Measurements from ENCODE around the gene SLC17A7. TPM values are rescaled to one million over a fixed set of nuclear protein-coding genes. Genes with fewer than 3 reads are reported as not detected.

SLC17A7 gene
- total and polyA plus RNA-seq, 9 of the 15 experiments (the other 6 are each of a cell fraction or from before 2014, with no cell fraction given): 1.1 to 15.7 (median 2.4) TPM

Small RNA genes lying within 50 kb of the gene (small RNA-seq; reads per million reads assigned to genes)
- gene SNORD32A: not detected
- not detected for gene SNORD33
- gene SNORD34: not detected
- gene SNORD35A: not detected

Other genes starting within 250 kb of the SLC17A7 start
Only the 7 nearest of the 24 such genes appear.
- gene KASH5, start 53.3 kb downstream of the SLC17A7 start, total RNA-seq (2014; rRNA removed): 0.36 and 0.78 TPM in 2 replicates
- 0.26 and 0.44 TPM in 2 replicates for gene KASH5, start 53.3 kb downstream of the SLC17A7 start, total RNA-seq (2014; rRNA removed; fragmentation: Illumina TruSeq; extraction: Trizol)
- 0.07 and 0.41 TPM in 2 replicates for gene KASH5, start 53.3 kb downstream of the SLC17A7 start, total RNA-seq (2015; rRNA removed; fragmentation: Illumina TruSeq; extraction: Trizol)
- 0.20 and 0.60 TPM in 2 replicates for gene KASH5, start 53.3 kb downstream of the SLC17A7 start, total RNA-seq (2021)
- 0.60 and 0.70 TPM in 2 replicates for gene KASH5, start 53.3 kb downstream of the SLC17A7 start, polyA plus RNA-seq (2011; rRNA removed)
- gene KASH5, start 53.3 kb downstream of the SLC17A7 start, polyA plus RNA-seq (2014; fragmentation: Illumina TruSeq; extraction: Trizol): 0.19 and 0.31 TPM in 2 replicates
- under 1 TPM in 1 of 2 experiments, not detected in 1; 0.13 TPM for gene KASH5, start 53.3 kb downstream of the SLC17A7 start, polyA plus RNA-seq (2014; fragmentation: Nextera tagmentation; extraction: Ambion mirVana)
- 0.84 and 3.2 TPM in 2 replicates for gene KASH5, start 53.3 kb downstream of the SLC17A7 start, polyA plus RNA-seq (2014; rRNA removed)
- gene PTH2, start 18.1 kb downstream of the SLC17A7 start, total RNA-seq (2014; rRNA removed): 0.61 TPM in 1 of 2 replicates, not detected in the other
- gene PTH2, start 18.1 kb downstream of the SLC17A7 start, total RNA-seq (2014; rRNA removed; fragmentation: Illumina TruSeq; extraction: Trizol): not detected in 2 replicates
- gene PTH2, start 18.1 kb downstream of the SLC17A7 start, total RNA-seq (2015; rRNA removed; fragmentation: Illumina TruSeq; extraction: Trizol): not detected in 2 replicates
- gene PTH2, start 18.1 kb downstream of the SLC17A7 start, total RNA-seq (2021): 0.60 and 1.3 TPM in 2 replicates
- gene PTH2, start 18.1 kb downstream of the SLC17A7 start, polyA plus RNA-seq (2011; rRNA removed): not detected in 2 replicates
- gene PTH2, start 18.1 kb downstream of the SLC17A7 start, polyA plus RNA-seq (2014; fragmentation: Illumina TruSeq; extraction: Trizol): not detected in 2 replicates
- not detected for gene PTH2, start 18.1 kb downstream of the SLC17A7 start, polyA plus RNA-seq (2014; fragmentation: Nextera tagmentation; extraction: Ambion mirVana)
- gene PTH2, start 18.1 kb downstream of the SLC17A7 start, polyA plus RNA-seq (2014; rRNA removed): not detected in 2 replicates
- 0.12 TPM in 1 of 2 replicates, not detected in the other for gene GFY, start 16.1 kb downstream of the SLC17A7 start, total RNA-seq (2014; rRNA removed)
- not detected in 2 replicates for gene GFY, start 16.1 kb downstream of the SLC17A7 start, total RNA-seq (2014; rRNA removed; fragmentation: Illumina TruSeq; extraction: Trizol)
- 0.07 TPM in 1 of 2 replicates, not detected in the other for gene GFY, start 16.1 kb downstream of the SLC17A7 start, total RNA-seq (2015; rRNA removed; fragmentation: Illumina TruSeq; extraction: Trizol)
- gene GFY, start 16.1 kb downstream of the SLC17A7 start, total RNA-seq (2021): 0.11 TPM in 1 of 2 replicates, not detected in the other
- gene GFY, start 16.1 kb downstream of the SLC17A7 start, polyA plus RNA-seq (2011; rRNA removed): 0.19 and 0.26 TPM in 2 replicates
- 0.33 and 0.40 TPM in 2 replicates for gene GFY, start 16.1 kb downstream of the SLC17A7 start, polyA plus RNA-seq (2014; fragmentation: Illumina TruSeq; extraction: Trizol)
- gene GFY, start 16.1 kb downstream of the SLC17A7 start, polyA plus RNA-seq (2014; fragmentation: Nextera tagmentation; extraction: Ambion mirVana): under 1 TPM in 1 of 2 experiments, not detected in 1; 0.06 TPM
- gene GFY, start 16.1 kb downstream of the SLC17A7 start, polyA plus RNA-seq (2014; rRNA removed): 0.11 and 0.33 TPM in 2 replicates
- gene PIH1D1, start 10.3 kb upstream of the SLC17A7 start, total RNA-seq (2014; rRNA removed): 224 and 233 TPM in 2 replicates
- 102 and 112 TPM in 2 replicates for gene PIH1D1, start 10.3 kb upstream of the SLC17A7 start, total RNA-seq (2014; rRNA removed; fragmentation: Illumina TruSeq; extraction: Trizol)
- 120 and 125 TPM in 2 replicates for gene PIH1D1, start 10.3 kb upstream of the SLC17A7 start, total RNA-seq (2015; rRNA removed; fragmentation: Illumina TruSeq; extraction: Trizol)
- gene PIH1D1, start 10.3 kb upstream of the SLC17A7 start, total RNA-seq (2021): 161 and 164 TPM in 2 replicates
- 137 and 156 TPM in 2 replicates for gene PIH1D1, start 10.3 kb upstream of the SLC17A7 start, polyA plus RNA-seq (2011; rRNA removed)
- gene PIH1D1, start 10.3 kb upstream of the SLC17A7 start, polyA plus RNA-seq (2014; fragmentation: Illumina TruSeq; extraction: Trizol): 137 and 156 TPM in 2 replicates
- gene PIH1D1, start 10.3 kb upstream of the SLC17A7 start, polyA plus RNA-seq (2014; fragmentation: Nextera tagmentation; extraction: Ambion mirVana): 10 to 100 TPM; 26.5 to 48.0 TPM
- 199 and 221 TPM in 2 replicates for gene PIH1D1, start 10.3 kb upstream of the SLC17A7 start, polyA plus RNA-seq (2014; rRNA removed)
- 46.2 and 52.2 TPM in 2 replicates for gene ALDH16A1, start 11.7 kb upstream of the SLC17A7 start, total RNA-seq (2014; rRNA removed)
- gene ALDH16A1, start 11.7 kb upstream of the SLC17A7 start, total RNA-seq (2014; rRNA removed; fragmentation: Illumina TruSeq; extraction: Trizol): 2.1 and 2.4 TPM in 2 replicates
- 17.0 and 18.6 TPM in 2 replicates for gene ALDH16A1, start 11.7 kb upstream of the SLC17A7 start, total RNA-seq (2015; rRNA removed; fragmentation: Illumina TruSeq; extraction: Trizol)
- 36.9 and 40.3 TPM in 2 replicates for gene ALDH16A1, start 11.7 kb upstream of the SLC17A7 start, total RNA-seq (2021)
- 7.6 and 12.4 TPM in 2 replicates for gene ALDH16A1, start 11.7 kb upstream of the SLC17A7 start, polyA plus RNA-seq (2011; rRNA removed)
- 2.2 and 8.9 TPM in 2 replicates for gene ALDH16A1, start 11.7 kb upstream of the SLC17A7 start, polyA plus RNA-seq (2014; fragmentation: Illumina TruSeq; extraction: Trizol)
- gene ALDH16A1, start 11.7 kb upstream of the SLC17A7 start, polyA plus RNA-seq (2014; fragmentation: Nextera tagmentation; extraction: Ambion mirVana): 1 to 10 TPM; 2.8 to 3.3 TPM
- 29.7 and 31.7 TPM in 2 replicates for gene ALDH16A1, start 11.7 kb upstream of the SLC17A7 start, polyA plus RNA-seq (2014; rRNA removed)
- gene FLT3LG, start 32.7 kb upstream of the SLC17A7 start, total RNA-seq (2014; rRNA removed): 0.86 and 2.2 TPM in 2 replicates
- gene FLT3LG, start 32.7 kb upstream of the SLC17A7 start, total RNA-seq (2014; rRNA removed; fragmentation: Illumina TruSeq; extraction: Trizol): 0.35 and 1.1 TPM in 2 replicates
- gene FLT3LG, start 32.7 kb upstream of the SLC17A7 start, total RNA-seq (2015; rRNA removed; fragmentation: Illumina TruSeq; extraction: Trizol): 1.1 and 1.5 TPM in 2 replicates
- gene FLT3LG, start 32.7 kb upstream of the SLC17A7 start, total RNA-seq (2021): 5.0 and 6.4 TPM in 2 replicates
- gene FLT3LG, start 32.7 kb upstream of the SLC17A7 start, polyA plus RNA-seq (2011; rRNA removed): 1.2 and 2.5 TPM in 2 replicates
- 1.4 and 3.4 TPM in 2 replicates for gene FLT3LG, start 32.7 kb upstream of the SLC17A7 start, polyA plus RNA-seq (2014; fragmentation: Illumina TruSeq; extraction: Trizol)
- gene FLT3LG, start 32.7 kb upstream of the SLC17A7 start, polyA plus RNA-seq (2014; fragmentation: Nextera tagmentation; extraction: Ambion mirVana): under 1 TPM; 0.31 to 0.49 TPM
- 2.8 and 4.2 TPM in 2 replicates for gene FLT3LG, start 32.7 kb upstream of the SLC17A7 start, polyA plus RNA-seq (2014; rRNA removed)
- 4,435 and 4,908 TPM in 2 replicates for gene RPL13A, start 46.1 kb upstream of the SLC17A7 start, total RNA-seq (2014; rRNA removed)
- gene RPL13A, start 46.1 kb upstream of the SLC17A7 start, total RNA-seq (2014; rRNA removed; fragmentation: Illumina TruSeq; extraction: Trizol): 1,693 and 1,744 TPM in 2 replicates
- gene RPL13A, start 46.1 kb upstream of the SLC17A7 start, total RNA-seq (2015; rRNA removed; fragmentation: Illumina TruSeq; extraction: Trizol): 2,336 and 2,363 TPM in 2 replicates
- gene RPL13A, start 46.1 kb upstream of the SLC17A7 start, total RNA-seq (2021): 3,484 and 3,598 TPM in 2 replicates
- gene RPL13A, start 46.1 kb upstream of the SLC17A7 start, polyA plus RNA-seq (2011; rRNA removed): 3,377 and 4,740 TPM in 2 replicates
- gene RPL13A, start 46.1 kb upstream of the SLC17A7 start, polyA plus RNA-seq (2014; fragmentation: Illumina TruSeq; extraction: Trizol): 2,949 and 2,951 TPM in 2 replicates
- 1,000 to 10,000 TPM; 2,516 to 2,665 TPM for gene RPL13A, start 46.1 kb upstream of the SLC17A7 start, polyA plus RNA-seq (2014; fragmentation: Nextera tagmentation; extraction: Ambion mirVana)
- gene RPL13A, start 46.1 kb upstream of the SLC17A7 start, polyA plus RNA-seq (2014; rRNA removed): 5,374 and 5,482 TPM in 2 replicates